ENCODE measurements around the gene RCCD1.
A peak's percentile ranks its signal among the peaks of the same experiment; 100 is the strongest.

Gene RCCD1

DNA sequence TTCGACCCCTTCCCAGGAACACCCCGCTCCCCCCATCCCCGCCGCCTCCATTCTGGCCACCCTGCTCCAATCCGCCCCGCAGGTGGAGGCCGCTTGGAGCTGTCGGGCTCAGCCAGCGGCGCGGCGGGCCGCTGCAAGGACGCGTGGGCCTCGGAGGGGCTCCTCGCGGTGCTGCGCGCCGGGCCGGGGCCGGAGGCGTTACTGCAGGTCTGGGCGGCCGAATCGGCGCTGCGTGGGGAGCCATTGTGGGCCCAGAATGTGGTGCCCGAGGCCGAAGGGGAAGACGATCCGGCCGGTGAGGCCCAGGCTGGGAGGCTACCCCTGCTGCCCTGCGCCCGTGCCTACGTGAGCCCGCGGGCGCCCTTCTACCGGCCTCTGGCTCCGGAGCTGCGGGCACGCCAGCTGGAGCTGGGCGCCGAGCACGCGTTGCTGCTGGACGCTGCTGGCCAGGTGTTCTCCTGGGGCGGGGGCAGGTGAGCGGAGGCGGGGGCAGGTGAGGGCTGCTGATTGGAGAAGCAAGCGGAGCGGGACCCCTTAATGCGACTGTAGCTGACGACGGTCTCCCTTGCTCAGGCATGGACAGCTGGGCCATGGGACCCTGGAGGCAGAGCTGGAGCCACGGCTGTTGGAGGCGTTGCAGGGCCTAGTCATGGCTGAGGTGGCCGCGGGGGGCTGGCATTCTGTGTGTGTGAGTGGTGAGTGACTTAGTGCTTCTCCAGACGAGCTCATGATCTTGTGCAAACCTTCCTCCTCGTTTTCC lies 2.5 kb downstream of the RCCD1 start:
- no peak for TF ChIP-seq CTCF (IDR thresholded peaks at IDR 0.05; ENCODE audit: low read depth, low read length)
- peak overlapping the region; percentile 59 for H3K4me3 ChIP-seq (ENCODE audit: low read depth, low read length)

DNA sequence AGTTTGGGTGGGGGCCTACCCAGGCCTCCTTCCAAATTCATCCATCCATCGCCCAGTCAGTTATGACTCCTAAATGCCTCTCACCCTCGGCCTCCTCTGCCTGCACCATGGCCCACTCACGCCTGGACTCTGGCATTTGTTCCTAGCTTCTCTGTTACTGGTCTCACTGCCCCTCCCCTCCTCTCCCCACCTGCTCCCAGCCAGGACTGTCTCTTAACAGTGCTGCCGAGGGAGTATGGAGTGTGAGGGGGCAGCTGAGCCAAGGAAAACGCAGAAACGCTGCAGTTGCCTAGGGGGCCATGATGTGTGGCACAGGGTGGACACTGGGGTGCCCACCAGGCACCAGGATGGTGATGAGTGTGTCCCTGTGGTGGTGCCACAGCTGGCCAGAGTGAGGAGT lies 3.1 kb downstream of the RCCD1 start:
- TF ChIP-seq CTCF (IDR thresholded peaks at IDR 0.05; ENCODE audit: low read depth, low read length) = no peak
- peak overlapping the region; percentile 59; the same call in 1 of the 2 replicates for H3K4me3 ChIP-seq (ENCODE audit: low read depth, low read length)

DNA sequence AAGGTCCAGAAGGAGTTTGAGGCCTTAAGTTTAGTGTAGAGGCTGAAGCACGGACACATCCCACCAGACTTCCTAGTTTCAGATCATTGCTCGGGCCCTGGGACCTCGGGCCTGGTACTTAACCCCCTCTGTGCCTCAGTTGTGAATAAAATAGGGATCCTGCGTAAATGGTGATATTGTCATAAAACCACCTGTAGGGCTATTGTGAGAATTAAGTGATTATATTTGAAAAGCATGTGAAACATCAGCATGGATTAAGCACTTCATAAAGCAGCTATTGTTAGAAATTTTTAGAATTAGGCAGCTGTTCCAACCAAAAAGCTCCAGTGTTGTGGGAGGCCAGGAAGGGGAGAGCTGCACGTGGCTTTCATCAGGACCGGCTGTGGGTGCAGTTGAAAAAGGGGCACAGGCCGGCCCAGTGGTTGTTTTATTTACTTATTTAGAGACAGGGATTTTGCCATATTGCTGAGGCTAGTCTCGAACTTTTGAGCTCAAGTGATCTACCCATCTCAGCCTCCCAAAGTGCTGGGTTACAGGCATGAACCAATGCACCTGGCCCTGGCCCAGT lies 4.4 kb downstream of the RCCD1 start:
- TF ChIP-seq CTCF (IDR thresholded peaks at IDR 0.05; ENCODE audit: low read depth, low read length) = no peak

DNA sequence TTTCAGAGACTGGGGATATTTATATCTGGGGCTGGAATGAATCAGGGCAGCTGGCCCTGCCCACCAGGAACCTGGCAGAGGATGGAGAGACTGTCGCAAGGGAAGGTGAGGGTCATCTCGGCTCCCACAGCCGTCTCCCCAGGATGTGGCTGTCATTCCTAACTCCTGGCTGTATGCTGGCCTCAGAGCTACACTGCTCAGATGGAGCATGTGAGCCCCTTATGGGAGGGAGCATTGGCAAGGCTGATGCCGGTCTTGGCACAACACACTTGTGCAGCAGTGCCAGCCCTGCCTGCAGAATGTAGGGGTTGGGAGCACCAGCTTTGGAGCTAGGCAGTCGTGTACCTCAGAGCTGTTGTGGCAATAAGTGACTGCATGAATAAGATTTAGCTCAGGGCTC lies 5.2 kb downstream of the RCCD1 start:
- no peak overlapping the region for H3K4me3 ChIP-seq (ENCODE audit: low read depth, low read length)
- no peak for TF ChIP-seq CTCF (IDR thresholded peaks at IDR 0.05; ENCODE audit: low read depth, low read length)

More for the DNA sequence above, 4.4 kb downstream of the RCCD1 start:
- no peak overlapping the region for H3K4me3 ChIP-seq (ENCODE audit: low read depth, low read length)

DNA sequence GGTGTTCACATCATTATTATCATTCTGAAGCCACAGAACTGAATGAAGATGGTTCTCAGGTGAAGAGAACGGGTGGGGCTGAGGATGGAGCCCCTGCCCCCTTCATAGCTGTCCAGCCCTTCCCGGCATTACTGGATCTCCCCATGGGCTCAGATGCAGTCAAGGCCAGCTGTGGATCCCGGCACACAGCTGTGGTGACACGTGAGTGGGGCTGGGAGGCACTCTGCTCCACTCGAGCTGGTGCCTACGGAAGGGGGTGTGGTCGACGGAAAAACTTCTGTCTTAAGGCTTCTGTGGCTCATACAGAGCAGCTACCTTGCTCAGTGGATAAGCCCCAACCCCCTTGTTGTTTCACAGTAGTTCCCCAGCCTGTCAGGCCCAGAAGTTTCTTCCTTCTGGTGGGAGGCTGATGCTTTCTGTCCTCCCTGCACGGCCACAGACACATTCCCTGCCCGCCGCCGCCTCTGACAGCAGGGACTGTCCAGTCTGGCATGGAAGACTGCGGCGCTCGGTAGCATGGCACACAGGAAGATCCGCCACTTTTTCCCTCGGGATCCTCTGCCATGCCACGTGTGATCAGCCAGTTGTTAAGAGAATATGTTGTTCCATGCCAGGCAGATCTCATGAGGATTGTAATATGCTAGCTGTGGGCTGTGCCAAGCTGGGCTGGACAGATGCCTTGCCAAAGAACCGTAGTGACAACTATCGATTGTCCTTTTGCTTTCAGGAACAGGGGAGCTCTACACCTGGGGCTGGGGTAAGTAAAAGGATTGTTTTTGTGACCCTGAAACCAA lies 5.8 kb downstream of the RCCD1 start:
- TF ChIP-seq CTCF (IDR thresholded peaks at IDR 0.05; ENCODE audit: low read depth, low read length) = no peak
- no peak overlapping the region for H3K4me3 ChIP-seq (ENCODE audit: low read depth, low read length)

DNA sequence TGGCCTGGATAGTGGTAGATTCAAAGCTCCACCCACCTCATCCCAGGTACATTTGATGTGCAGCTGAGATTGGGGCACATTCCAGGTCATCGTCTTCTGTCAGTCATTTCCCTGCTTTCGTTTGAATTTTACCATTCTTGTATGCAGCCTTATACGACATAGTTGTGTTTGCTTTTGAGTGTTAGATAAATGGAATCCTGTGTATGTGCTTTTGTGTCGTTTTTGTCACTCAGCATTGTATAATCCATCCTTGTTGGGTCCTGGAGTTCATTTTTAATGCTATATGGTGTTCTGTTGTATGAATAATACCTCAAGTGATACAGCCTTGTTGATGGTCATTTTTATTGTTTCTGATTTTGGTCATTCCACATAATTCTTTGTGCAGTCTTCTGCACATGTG lies 7.3 kb downstream of the RCCD1 start:
- no peak for TF ChIP-seq CTCF (IDR thresholded peaks at IDR 0.05; ENCODE audit: low read depth, low read length)
- no peak overlapping the region for H3K4me3 ChIP-seq (ENCODE audit: low read depth, low read length)

- H3K4me3 ChIP-seq (ENCODE audit: low read depth, low read length) = no peak overlapping the region
- no peak for TF ChIP-seq CTCF (IDR thresholded peaks at IDR 0.05; ENCODE audit: low read depth, low read length)
Observed at GRCh38 chr15:90966262-90966661, 11.6 kb downstream of the RCCD1 start.

All from WI38 (cell line).